Measurements from ENCODE around the gene CDK14. TPM values are rescaled to one million over a fixed set of nuclear protein-coding genes. Genes with fewer than 3 reads are reported as not detected.

Gene CDK14
- total and polyA plus RNA-seq, 2 donors (not counting 3 experiments of a cell fraction or from before 2014, with no cell fraction given) = 5.5 to 34.2 TPM

- H3K9me3 ChIP-seq (replicated peaks; ENCODE audit: control insufficient read depth, insufficient read depth, low read length) = no peaks in the 10 kb centered on the region
- H3K79me2 ChIP-seq (ENCODE audit: control insufficient read depth, insufficient read depth, low read length) = no peaks in the 10 kb centered on the region
- no peak overlapping the region for H2AFZ ChIP-seq (ENCODE audit: low read depth, low read length)
- no peak overlapping the region for H3K27ac ChIP-seq (ENCODE audit: insufficient read depth, low read depth, low read length)
- CTCF ChIA-PET = no interaction called here
- no peak overlapping the region for H3K9ac ChIP-seq (replicated peaks; ENCODE audit: extremely low read depth, insufficient read depth, low read length)
- no peak overlapping the region for H3K4me3 ChIP-seq (replicated peaks in 1 of 3; ENCODE audit: insufficient read depth in 1 of 3, low read depth in 1 of 3, low read length in 3 of 3)
- TF ChIP-seq EZH2 (IDR thresholded peaks at IDR 0.05; ENCODE audit: borderline replicate concordance, low read depth, low read length, severe bottlenecking) (no peak), GATA2 (IDR thresholded peaks at IDR 0.05; ENCODE audit: insufficient read depth, insufficient read length, low read depth, low read length) (no peak), CTCF (IDR thresholded peaks at IDR 0.05; ENCODE audit: extremely low read depth in 1 of 2, insufficient read depth in 1 of 2, low read depth in 1 of 2, low read length in 2 of 2) (no peak), POLR2AphosphoS5 (IDR thresholded peaks at IDR 0.05; ENCODE audit: insufficient read depth, low read depth, low read length) (no peak), POLR2A (IDR thresholded peaks at IDR 0.05; ENCODE audit: low read depth, low read length) (no peak)
- H4K20me1 ChIP-seq (replicated peaks; ENCODE audit: control insufficient read depth, extremely low read depth, insufficient read depth, low read length) = no peaks in the 10 kb centered on the region
- no peak for DNase-seq (ENCODE audit: low read depth, low spot score)
- no peak overlapping the region for H3K4me2 ChIP-seq (ENCODE audit: insufficient read depth, low read length)
- no peaks in the 10 kb centered on the region for H3K9me1 ChIP-seq (replicated peaks; ENCODE audit: control insufficient read depth, extremely low read depth, insufficient read depth, low read length)
- no peaks in the 10 kb centered on the region for H3K27me3 ChIP-seq (ENCODE audit: control insufficient read depth in 2 of 2, insufficient read depth in 2 of 2, low read length in 2 of 2)
- no peak for FAIRE-seq
- POLR2A ChIA-PET = no interaction called here
- peaks cover 5% of the 10 kb centered on the region for H3K4me1 ChIP-seq (ENCODE audit: control insufficient read depth, extremely low read depth, insufficient read depth, low read length)
- no peaks in the 10 kb centered on the region for H3K36me3 ChIP-seq (ENCODE audit: control insufficient read depth in 2 of 2, extremely low read depth in 1 of 2, insufficient read depth in 2 of 2, low read length in 2 of 2)
- dilution Hi-C loops (cut with MboI; ENCODE audit: extremely low pct_ligation_motif_present, low sequenced_read_pairs) (no loop called here), intact Hi-C loops (cut with micrococcal nuclease) (loop anchor here (10.0 kb wide), 1 partner anchor 297 kb away; no protein-coding TSS in a partner anchor)
- BruUV-seq (replicated peaks) = no TSS peak
Observed at GRCh38 chr7:90751595-90751994, 155.5 kb downstream of the CDK14 start.

- Histone ChIP-seq H3K4me1 (ENCODE audit: control insufficient read depth, extremely low read depth, insufficient read depth, low read length) (peaks cover 5% of the 10 kb centered on the region), H3K27ac (ENCODE audit: insufficient read depth, low read depth, low read length) (no peak overlapping the region), H3K27me3 (ENCODE audit: control insufficient read depth in 2 of 2, insufficient read depth in 2 of 2, low read length in 2 of 2) (no peaks in the 10 kb centered on the region), H2AFZ (ENCODE audit: low read depth, low read length) (no peak overlapping the region), H3K9ac (replicated peaks; ENCODE audit: extremely low read depth, insufficient read depth, low read length) (no peak overlapping the region), H3K4me2 (ENCODE audit: insufficient read depth, low read length) (no peak overlapping the region), H3K4me3 (replicated peaks in 1 of 3; ENCODE audit: insufficient read depth in 1 of 3, low read depth in 1 of 3, low read length in 3 of 3) (no peak overlapping the region), H4K20me1 (replicated peaks; ENCODE audit: control insufficient read depth, extremely low read depth, insufficient read depth, low read length) (no peaks in the 10 kb centered on the region), H3K36me3 (ENCODE audit: control insufficient read depth in 2 of 2, extremely low read depth in 1 of 2, insufficient read depth in 2 of 2, low read length in 2 of 2) (no peaks in the 10 kb centered on the region), H3K79me2 (ENCODE audit: control insufficient read depth, insufficient read depth, low read length) (no peaks in the 10 kb centered on the region), H3K9me3 (replicated peaks; ENCODE audit: control insufficient read depth, insufficient read depth, low read length) (no peaks in the 10 kb centered on the region), H3K9me1 (replicated peaks; ENCODE audit: control insufficient read depth, extremely low read depth, insufficient read depth, low read length) (no peaks in the 10 kb centered on the region)
- ChIA-PET CTCF (no interaction called here), POLR2A (no interaction called here)
- TF ChIP-seq POLR2AphosphoS5 (IDR thresholded peaks at IDR 0.05; ENCODE audit: insufficient read depth, low read depth, low read length) (no peak), POLR2A (IDR thresholded peaks at IDR 0.05; ENCODE audit: low read depth, low read length) (no peak), JUN (IDR thresholded peaks at IDR 0.05; ENCODE audit: borderline replicate concordance, insufficient read depth, insufficient read length, low read depth) (no peak), FOS (IDR thresholded peaks at IDR 0.05; ENCODE audit: borderline replicate concordance, insufficient read depth, low read length) (no peak), MYC (IDR thresholded peaks at IDR 0.05; ENCODE audit: low read depth, low read length) (no peak), CTCF (IDR thresholded peaks at IDR 0.05; ENCODE audit: extremely low read depth in 1 of 2, insufficient read depth in 1 of 2, low read depth in 1 of 2, low read length in 2 of 2) (no peak), EZH2 (IDR thresholded peaks at IDR 0.05; ENCODE audit: borderline replicate concordance, low read depth, low read length, severe bottlenecking) (no peak), MAX (IDR thresholded peaks at IDR 0.05; ENCODE audit: insufficient read depth, insufficient read length) (no peak)
- BruUV-seq (replicated peaks) = no TSS peak
- intact Hi-C loops (cut with micrococcal nuclease) = loop anchor here (10.0 kb wide), 1 partner anchor 297 kb away; no protein-coding TSS in a partner anchor
- FAIRE-seq (no peak), DNase-seq (ENCODE audit: low read depth, low spot score) (no peak)
- dilution Hi-C loops (cut with MboI; ENCODE audit: extremely low pct_ligation_motif_present, low sequenced_read_pairs) = no loop called here
Observed at GRCh38 chr7:90752051-90752450, 155.9 kb downstream of the CDK14 start.
